GM20000 (cell line): ENCODE results near the gene TNFRSF6B.

Source experiments
- DNase-seq: peaks from one replicate; pipeline ENCODE4 v3.0.0; 2012; ENCODE audit warnings: low spot score
- CTCF ChIP-seq: IDR thresholded peaks from 2 replicates; pipeline ENCODE4 v1.5.1; 2012; ENCODE audit warnings: mild to moderate bottlenecking, control low read depth; ENCODE audit errors: extremely low read depth, missing control alignments

TNFRSF6B gene

GRCh38 chr20:63704749-63705117 is 8.3 kb downstream of the TNFRSF6B start:
- no peak for TF ChIP-seq CTCF
- no peak for DNase-seq

DNA sequence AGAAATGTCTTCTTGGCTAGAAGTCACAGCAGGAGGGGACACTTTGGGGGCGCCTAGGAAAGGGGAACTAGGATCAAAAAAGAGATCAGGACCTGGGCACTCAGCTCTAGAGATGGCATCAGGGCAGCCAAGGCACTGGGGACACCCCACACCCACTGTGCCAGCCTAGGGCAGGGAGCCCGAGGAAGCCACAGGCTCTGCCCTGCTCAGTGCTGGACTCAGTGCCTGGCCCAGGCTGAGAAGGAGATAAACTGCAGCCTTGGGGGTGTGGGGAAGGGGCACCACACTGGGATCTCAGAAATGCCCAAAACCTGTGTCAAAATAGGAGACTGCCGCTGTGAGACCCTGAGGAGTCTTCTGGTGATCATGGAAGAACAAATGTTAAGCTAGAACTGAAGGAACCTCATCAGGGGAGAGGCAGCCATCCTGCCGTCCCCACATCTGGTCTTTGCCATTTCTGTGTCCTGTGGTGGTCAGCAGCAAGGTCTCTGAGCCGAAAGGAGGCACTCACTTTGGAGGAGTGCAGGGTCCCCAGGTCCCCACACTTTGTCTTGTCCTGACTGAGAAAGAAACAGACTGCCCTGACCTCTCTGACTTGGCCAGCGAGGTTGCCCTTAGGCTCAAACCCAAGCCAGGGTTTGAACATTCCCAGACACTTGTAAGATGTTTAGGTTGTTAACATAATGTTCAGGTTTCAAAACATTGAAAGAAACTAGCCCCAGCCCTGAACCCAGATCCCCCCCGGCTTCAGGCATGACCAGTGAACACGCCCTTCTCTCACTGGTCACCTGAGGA is 9.0 kb downstream of the TNFRSF6B start:
- no peak for TF ChIP-seq CTCF
- DNase-seq = no peak

- TF ChIP-seq CTCF = no peak
- peak; percentile 7 for DNase-seq
Measured at GRCh38 chr20:63706027-63706695, 9.7 kb downstream of the TNFRSF6B start.

DNA sequence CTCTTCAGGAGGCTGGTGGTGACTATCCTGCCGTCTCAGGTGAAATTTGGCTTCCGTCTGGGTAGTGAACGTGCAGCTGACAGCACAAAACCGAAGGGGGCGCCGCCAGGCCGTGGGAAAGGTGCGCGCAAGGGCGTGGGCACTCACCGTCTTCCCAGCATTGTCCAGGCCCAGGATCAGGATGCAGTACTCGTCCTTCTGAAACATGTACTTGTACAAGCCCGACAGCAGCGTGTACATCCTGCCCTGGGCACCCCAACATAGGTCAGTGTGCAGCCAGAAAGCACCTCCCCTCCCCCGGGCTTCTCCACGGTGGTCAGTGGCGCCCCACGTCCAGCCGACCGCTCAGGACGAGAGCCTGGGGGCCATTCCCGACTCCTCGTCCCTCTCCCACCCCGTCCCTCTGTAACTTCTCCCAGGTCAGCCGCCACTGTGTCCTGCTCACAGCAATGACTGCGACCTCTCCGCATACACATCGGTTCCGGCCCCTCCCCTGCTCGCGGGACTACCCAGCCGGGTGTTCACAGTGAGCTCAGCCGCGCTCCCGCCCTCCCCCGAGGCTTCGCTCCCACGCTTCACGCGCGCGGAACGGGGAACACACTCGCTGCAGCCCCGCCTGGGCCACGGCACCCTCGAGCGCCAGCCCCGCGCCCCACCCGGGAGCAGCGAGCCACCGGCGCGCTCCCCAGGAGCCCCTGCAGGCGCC is 10.6 kb downstream of the TNFRSF6B start:
- TF ChIP-seq CTCF = peak; percentile 62
- peak; percentile 80 for DNase-seq

- peak; percentile 96 for DNase-seq
- TF ChIP-seq CTCF = no peak
Measured at GRCh38 chr20:63707558-63708300, 11.3 kb downstream of the TNFRSF6B start, which contains the start of the genes ARFRP1 and ZGPAT. ARFRP1 (minus strand) TSS chr20:63707976; CDS start chr20:63707091, 885 bp downstream. ZGPAT (plus strand) TSS chr20:63708039; CDS start chr20:63708581, 542 bp downstream.

DNA sequence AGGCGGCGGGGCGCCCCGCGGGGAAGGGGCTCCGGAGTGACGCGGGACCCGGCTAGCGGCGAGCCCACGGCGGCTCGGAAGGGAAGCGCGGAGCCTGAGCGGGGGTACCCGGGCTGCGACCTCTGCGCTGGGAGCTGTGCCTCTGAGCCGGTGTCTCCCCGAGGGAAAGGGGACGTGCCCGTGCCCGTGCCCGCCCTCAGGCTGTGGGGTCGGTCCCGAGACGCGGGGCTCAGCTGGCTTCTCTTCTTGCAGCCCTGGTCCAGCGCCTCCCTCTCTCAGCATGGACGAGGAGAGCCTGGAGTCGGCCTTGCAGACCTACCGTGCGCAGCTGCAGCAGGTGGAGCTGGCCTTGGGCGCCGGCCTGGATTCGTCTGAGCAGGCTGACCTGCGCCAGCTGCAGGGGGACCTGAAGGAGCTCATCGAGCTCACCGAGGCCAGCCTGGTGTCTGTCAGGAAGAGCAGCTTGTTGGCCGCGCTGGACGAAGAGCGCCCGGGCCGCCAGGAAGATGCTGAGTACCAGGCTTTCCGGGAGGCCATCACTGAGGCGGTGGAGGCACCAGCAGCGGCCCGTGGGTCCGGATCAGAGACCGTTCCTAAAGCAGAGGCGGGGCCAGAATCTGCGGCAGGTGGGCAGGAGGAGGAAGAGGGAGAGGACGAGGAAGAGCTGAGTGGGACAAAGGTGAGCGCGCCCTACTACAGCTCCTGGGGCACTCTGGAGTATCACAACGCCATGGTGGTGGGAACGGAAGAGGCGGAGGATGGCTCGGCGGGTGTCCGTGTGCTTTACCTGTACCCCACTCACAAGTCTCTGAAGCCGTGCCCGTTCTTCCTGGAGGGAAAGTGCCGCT is 12.1 kb downstream of the TNFRSF6B start:
- no peak for DNase-seq
- TF ChIP-seq CTCF = no peak
